H1 (cell line): ENCODE measurements around the gene CAMK1G. TPM values are rescaled to one million over a fixed set of nuclear protein-coding genes. Genes with fewer than 3 reads are reported as not detected.

Source experiments
- CTCF ChIA-PET: fragments of 300-600 bp; sonication (Branson Sonifier 250); formaldehyde crosslinking; loops from one replicate; lab custom pipeline; 2021; ENCODE audit not compliant: partially characterized antibody; lab: Charles Lee
- POLR2A ChIA-PET: fragments of 300-600 bp; sonication (Branson Sonifier 250); formaldehyde crosslinking; loops from one replicate; lab custom pipeline; 2021; ENCODE audit warnings: inconsistent platforms; ENCODE audit not compliant: partially characterized antibody; lab: Charles Lee
- DNase-seq, 2 experiments: peaks; one replicate each; pipeline versions ENCODE4 v3.0.0 to v3.0.0-alpha.2; 2010 to 2022; ENCODE audit warnings: low spot score in 2 of 2, low read depth in 1 of 2, mixed read lengths in 1 of 2
- FAIRE-seq: peaks from 2 replicates; lab custom pipeline; 2011; peaks lifted over from hg19 to GRCh38; lab: Jason Lieb, UNC
- H2AFZ ChIP-seq: 2 replicates; pipeline ENCODE4 v1.8.1; 2012; ENCODE audit warnings: low read length, inconsistent platforms
- H2AK5ac ChIP-seq: 2 replicates; pipeline ENCODE4 v1.6.1; 2013; ENCODE audit warnings: low read depth, low read length
- H2BK120ac ChIP-seq: replicated peaks from 2 replicates; pipeline ENCODE3; 2013; ENCODE audit warnings: low read depth, low read length, inconsistent platforms
- H2BK12ac ChIP-seq: 2 replicates; pipeline ENCODE4 v1.6.1; 2013; ENCODE audit warnings: low read depth, low read length
- H2BK15ac ChIP-seq: 2 replicates; pipeline ENCODE4 v1.6.1; 2013; ENCODE audit warnings: low read length
- H2BK20ac ChIP-seq: 2 replicates; pipeline ENCODE4 v1.6.1; 2013; ENCODE audit warnings: low read length
- H2BK5ac ChIP-seq: 2 replicates; pipeline ENCODE4 v1.6.1; 2013; ENCODE audit warnings: low read depth, low read length
- H3K14ac ChIP-seq: 2 replicates; pipeline ENCODE4 v1.6.1; 2013; ENCODE audit warnings: inconsistent platforms; ENCODE audit not compliant: insufficient read length
- H3K18ac ChIP-seq: 2 replicates; pipeline ENCODE4 v1.6.1; 2013; ENCODE audit warnings: low read length; ENCODE audit errors: extremely low read depth
- H3K23ac ChIP-seq: 2 replicates; pipeline ENCODE4 v1.6.1; 2013; ENCODE audit warnings: inconsistent platforms; ENCODE audit not compliant: insufficient read length
- H3K23me2 ChIP-seq: 2 replicates; pipeline ENCODE4 v1.6.1; 2013; ENCODE audit warnings: low read depth, low read length
- H3K27ac ChIP-seq: 2 replicates; pipeline ENCODE4 v1.6.1; 2011; ENCODE audit warnings: low read depth, low read length, inconsistent platforms
- H3K27me3 ChIP-seq, 4 experiments: replicated peaks in 1 of 4; 1 replicate in 1 of 4; 2 replicates in 3 of 4; pipeline versions ENCODE4 v1.6.1 to v1.8.1; 2011 to 2013; ENCODE audit warnings: low read length in 3 of 4, mild to moderate bottlenecking in 3 of 4, inconsistent platforms in 2 of 4, mixed read lengths in 2 of 4, moderate library complexity in 1 of 4; ENCODE audit not compliant: control insufficient read depth in 3 of 4, insufficient read depth in 3 of 4; ENCODE audit errors: extremely low read depth in 1 of 4
- H3K36me3 ChIP-seq, 4 experiments: 2 replicates each; pipeline versions ENCODE4 v1.6.1 to v1.8.1; 2011 to 2013; ENCODE audit warnings: mild to moderate bottlenecking in 4 of 4, low read length in 3 of 4, moderate library complexity in 2 of 4, control low read depth in 1 of 4, inconsistent platforms in 1 of 4; ENCODE audit not compliant: insufficient read depth in 4 of 4, control insufficient read depth in 2 of 4
- H3K4ac ChIP-seq: replicated peaks from 2 replicates; pipeline ENCODE3; 2013; ENCODE audit warnings: low read length, low read depth, mixed read lengths, inconsistent platforms; ENCODE audit not compliant: insufficient read length
- H3K4me1 ChIP-seq, 4 experiments: replicated peaks in 1 of 4; 1 replicate in 1 of 4; 2 replicates in 3 of 4; pipeline versions ENCODE4 v1.6.1 to v1.8.1; 2011 to 2013; ENCODE audit warnings: low read length in 3 of 4, inconsistent platforms in 2 of 4, mixed read lengths in 1 of 4; ENCODE audit not compliant: insufficient read depth in 4 of 4, control insufficient read depth in 3 of 4
- H3K4me2 ChIP-seq, 2 experiments: 2 replicates each; pipeline versions ENCODE4 v1.6.1 to v1.8.1; 2011 to 2013; ENCODE audit warnings: low read depth in 2 of 2, low read length in 2 of 2, control low read depth in 1 of 2, inconsistent platforms in 1 of 2, mild to moderate bottlenecking in 1 of 2; ENCODE audit not compliant: insufficient read depth in 1 of 2
- H3K4me3 ChIP-seq, 4 experiments: fragments of 200-600, 300-600 bp in 1 of 4; sonication (generic), shearing (Covaris generic), sonication (Bioruptor Twin) in 1 of 4; 2 replicates each; pipeline versions ENCODE4 v1.5.1 to v1.8.1; 2011 to 2016; ENCODE audit warnings: low read length in 4 of 4, low read depth in 3 of 4, control low read depth in 2 of 4, inconsistent platforms in 2 of 4, mild to moderate bottlenecking in 2 of 4, mixed read lengths in 1 of 4, moderate library complexity in 1 of 4; ENCODE audit not compliant: insufficient read depth in 2 of 4; ENCODE audit errors: extremely low read depth in 1 of 4
- H3K56ac ChIP-seq: replicated peaks from 2 replicates; pipeline ENCODE3; 2013; ENCODE audit warnings: low read depth, mild to moderate bottlenecking, mixed read lengths, low read length, inconsistent platforms; ENCODE audit not compliant: insufficient read length
- H3K79me1 ChIP-seq: 2 replicates; pipeline ENCODE4 v1.6.1; 2013; ENCODE audit warnings: low read depth, low read length, control low read depth
- H3K79me2 ChIP-seq, 2 experiments: 2 replicates each; pipeline versions ENCODE4 v1.6.1 to v1.8.1; 2012 to 2013; ENCODE audit warnings: low read length in 2 of 2, mild to moderate bottlenecking in 2 of 2, inconsistent platforms in 1 of 2; ENCODE audit not compliant: insufficient read depth in 2 of 2, control insufficient read depth in 1 of 2
- H3K9ac ChIP-seq, 4 experiments: replicated peaks in 1 of 4; 1 replicate in 1 of 4; 2 replicates in 3 of 4; pipeline versions ENCODE4 v1.6.1 to v1.8.1; 2011 to 2013; ENCODE audit warnings: low read depth in 3 of 4, low read length in 3 of 4, control low read depth in 2 of 4, mild to moderate bottlenecking in 2 of 4, moderate library complexity in 2 of 4, inconsistent platforms in 1 of 4; ENCODE audit errors: extremely low read depth in 1 of 4
- H3K9me3 ChIP-seq, 2 experiments: 2 replicates each; pipeline versions ENCODE4 v1.6.1 to v1.8.1; 2012 to 2013; ENCODE audit warnings: mild to moderate bottlenecking in 2 of 2, moderate library complexity in 2 of 2, control low read depth in 1 of 2, inconsistent platforms in 1 of 2, low read depth in 1 of 2, low read length in 1 of 2, mixed read lengths in 1 of 2; ENCODE audit not compliant: insufficient read depth in 2 of 2
- H4K20me1 ChIP-seq, 2 experiments: replicated peaks in 1 of 2; 2 replicates each; pipeline versions ENCODE3 to v1.8.1; 2011 to 2013; ENCODE audit warnings: inconsistent platforms in 2 of 2, low read length in 2 of 2, mild to moderate bottlenecking in 1 of 2; ENCODE audit not compliant: insufficient read depth in 2 of 2, control insufficient read depth in 1 of 2
- H4K5ac ChIP-seq: 2 replicates; pipeline ENCODE4 v1.6.1; 2013; ENCODE audit warnings: low read length, low read depth, mixed read lengths, inconsistent platforms; ENCODE audit not compliant: insufficient read length
- H4K8ac ChIP-seq: 2 replicates; pipeline ENCODE4 v1.8.0; 2013; ENCODE audit warnings: mild to moderate bottlenecking, moderate library complexity, low read length, inconsistent platforms; ENCODE audit not compliant: insufficient read depth; ENCODE audit errors: extremely low read depth
- H4K91ac ChIP-seq: replicated peaks from 2 replicates; pipeline ENCODE3; 2013; ENCODE audit warnings: low read length, mixed read lengths, inconsistent platforms; ENCODE audit not compliant: insufficient read length
- EGR1 ChIP-seq: IDR thresholded peaks from 2 replicates; pipeline ENCODE4 v1.6.1; 2011; ENCODE audit warnings: low read depth, low read length, borderline replicate concordance
- WGBS, 2 experiments: shearing (Covaris generic) in 1 of 2; methylation state at CpG; one replicate each; pipeline versions ENCODE4 v1.1.6 to v1.1.7; 2013 to 2015; ENCODE audit warnings: low lambda C conversion rate in 2 of 2, mixed read lengths in 2 of 2, inconsistent platforms in 1 of 2, low coverage in 1 of 2, missing lambda C conversion rate in 1 of 2; ENCODE audit not compliant: insufficient replicate concordance in 2 of 2, insufficient coverage in 1 of 2, insufficient read length in 1 of 2; ENCODE audit errors: extremely low coverage in 1 of 2, missing lambda C conversion rate in 1 of 2; 5-methylcytosine and 5-hydroxymethylcytosine counted together
- polyA plus RNA-seq, 7 experiments: library from polyadenylated mRNA; depleted of rRNA in 3 of 7; stranded (reverse) in 5 of 7; unstranded in 2 of 7; fragments of >200 nt in 5 of 7; fragments of 200-250 nt in 2 of 7; gene quantifications; 1 replicate in 5 of 7; 2 replicates in 1 of 7; 4 replicates in 1 of 7; pipeline versions ENCODE4 v1.2.1 to v1.2.3, GENCODE V29; 2011 to 2013; ENCODE audit warnings: missing spikeins in 2 of 7, mixed read lengths in 2 of 7
- total RNA-seq: library from RNA; stranded (reverse); fragmentation: NEBNext Ultra II Directional; extraction: Animal tissue kit (Norgen Biotek cat#: 25700); gene quantifications from 2 replicates; pipeline ENCODE4 v1.2.1, GENCODE V29; 2021

CAMK1G gene
- total and polyA plus RNA-seq, 2 of the 8 experiments (the other 6 are each of a cell fraction or from before 2014, with no cell fraction given), result 1.00 to 1.0 TPM

GRCh38 chr1:209595028-209595427, 11.5 kb downstream of the CAMK1G start:
- Histone ChIP-seq H2AK5ac (no peak overlapping the region), H3K79me1 (no peaks in the 10 kb centered on the region), H3K4me1 (no peaks in the 10 kb centered on the region), H3K27me3 (no peaks in the 10 kb centered on the region; a peak in 1 of 7 replicates), H2BK20ac (no peak overlapping the region), H4K20me1 (no peaks in the 10 kb centered on the region), H4K5ac (no peak overlapping the region), H3K14ac (no peak overlapping the region), H2BK120ac (no peak overlapping the region), H4K8ac (no peak overlapping the region), H3K4me3 (no peak overlapping the region), H3K23ac (no peak overlapping the region), H3K27ac (no peak overlapping the region), H4K91ac (no peak overlapping the region), H3K36me3 (no peaks in the 10 kb centered on the region), H3K18ac (no peak overlapping the region), H3K23me2 (no peaks in the 10 kb centered on the region), H3K9me3 (no peaks in the 10 kb centered on the region), H3K4me2 (no peak overlapping the region), H2BK12ac (no peak overlapping the region), H3K56ac (no peak overlapping the region), H2BK5ac (no peak overlapping the region), H3K4ac (no peak overlapping the region), H3K9ac (no peak overlapping the region), H2AFZ (no peak overlapping the region), H3K79me2 (no peaks in the 10 kb centered on the region), H2BK15ac (no peak overlapping the region)
- no peak for TF ChIP-seq EGR1
- 90% methylated on average over 9 of the region's 9 CpGs; no CpG with 5 or more reads in 1 of the 2 experiments for WGBS, 2 experiments
- ChIA-PET POLR2A (no interaction called here), CTCF (interaction anchor here (0.9 to 28.8 kb wide), 6 partner anchors 10 to 153 kb away, joined by 3 to 636 read pairs (median 184); partner anchors contain the start of gene CAMK1G)
- FAIRE-seq (no peak), DNase-seq (no peak)
